Gastroesophageal sphincter (tissue), 4 donors: ENCODE results near the gene RNF4. TPM values are rescaled to one million over a fixed set of nuclear protein-coding genes. Genes with fewer than 3 reads are reported as not detected.
"Not testable (repeated sequence)": the region's sequence is repeated elsewhere in the genome, so short reads cannot be mapped to it uniquely, and the experiment has no call there.

Experiments
- ATAC-seq: fragments of 150-250 bp; one replicate; pipeline ENCODE4 v1.9.1; 2016; ENCODE audit warnings: mild to moderate bottlenecking, moderate library complexity
- H3K27ac ChIP-seq, 4 donors: fragments of 200-600 bp; sonication (generic) in 3 of 4; 1 replicate in 3 of 4; 2 replicates in 1 of 4; pipeline ENCODE4 v1.5.1; 2016 to 2019
- H3K27me3 ChIP-seq: fragments of 200-600 bp; sonication (generic); one replicate; pipeline ENCODE4 v1.5.1; 2019
- H3K36me3 ChIP-seq, 2 donors: fragments of 200-600 bp; sonication (generic); one replicate each; pipeline ENCODE4 v1.5.1; 2019; ENCODE audit warnings: control low read depth in 1 of 2
- H3K4me1 ChIP-seq, 3 donors: fragments of 200-600 bp; sonication (generic); 1 replicate in 2 of 3; 2 replicates in 1 of 3; pipeline ENCODE4 v1.5.1; 2016 to 2019; ENCODE audit warnings: control low read depth in 2 of 3
- H3K4me3 ChIP-seq, 2 donors: fragments of 200-600 bp; sonication (generic); one replicate each; pipeline ENCODE4 v1.5.1; 2019; ENCODE audit warnings: mild to moderate bottlenecking in 1 of 2, moderate library complexity in 1 of 2
- H3K9me3 ChIP-seq, 3 donors: fragments of 200-600 bp; sonication (generic); one replicate each; pipeline ENCODE4 v1.5.1; 2017 to 2019; ENCODE audit warnings: control low read depth in 2 of 3
- EP300 ChIP-seq: sonication (generic); formaldehyde crosslinking; IDR thresholded peaks from one replicate; pipeline ENCODE4 v1.6.1; 2017; ENCODE audit warnings: antibody characterized with exemption, mild to moderate bottlenecking
- POLR2A ChIP-seq, 2 donors: fragments of 450-650 bp; IDR thresholded peaks; one replicate each; pipeline ENCODE4 v1.6.1; 2017; ENCODE audit warnings: antibody characterized with exemption in 2 of 2, mild to moderate bottlenecking in 2 of 2, moderate library complexity in 1 of 2
- POLR2AphosphoS5 ChIP-seq: sonication (generic); formaldehyde crosslinking; IDR thresholded peaks from one replicate; pipeline ENCODE4 v1.6.1; 2017; ENCODE audit warnings: antibody characterized with exemption
- WGBS, 2 donors: methylation state at CpG; one replicate each; pipeline ENCODE4 v1.1.5; 2018; ENCODE audit warnings: low coverage in 1 of 2; 5-methylcytosine and 5-hydroxymethylcytosine counted together
- total RNA-seq, 4 donors: library from RNA; depleted of rRNA; stranded (reverse); fragments of >200 nt; gene quantifications; one replicate each; pipeline ENCODE4 v1.1.0, GENCODE V29; 2016
- TF ChIP-seq, protein P1 (sequence below), 4 experiments: fragments of 200-600 bp in 2 of 4; fragments of 450-650 bp in 2 of 4; sonication (generic) in 1 of 4; IDR thresholded peaks; one replicate each; pipeline ENCODE4 v1.5.1; 2017 to 2019; ENCODE audit warnings: antibody characterized with exemption in 4 of 4, mild to moderate bottlenecking in 2 of 4, moderate library complexity in 2 of 4

RNF4 gene
- total RNA-seq, 4 donors from 2014 or later, result 30.2 to 64.3 (median 43.1) TPM

DNA sequence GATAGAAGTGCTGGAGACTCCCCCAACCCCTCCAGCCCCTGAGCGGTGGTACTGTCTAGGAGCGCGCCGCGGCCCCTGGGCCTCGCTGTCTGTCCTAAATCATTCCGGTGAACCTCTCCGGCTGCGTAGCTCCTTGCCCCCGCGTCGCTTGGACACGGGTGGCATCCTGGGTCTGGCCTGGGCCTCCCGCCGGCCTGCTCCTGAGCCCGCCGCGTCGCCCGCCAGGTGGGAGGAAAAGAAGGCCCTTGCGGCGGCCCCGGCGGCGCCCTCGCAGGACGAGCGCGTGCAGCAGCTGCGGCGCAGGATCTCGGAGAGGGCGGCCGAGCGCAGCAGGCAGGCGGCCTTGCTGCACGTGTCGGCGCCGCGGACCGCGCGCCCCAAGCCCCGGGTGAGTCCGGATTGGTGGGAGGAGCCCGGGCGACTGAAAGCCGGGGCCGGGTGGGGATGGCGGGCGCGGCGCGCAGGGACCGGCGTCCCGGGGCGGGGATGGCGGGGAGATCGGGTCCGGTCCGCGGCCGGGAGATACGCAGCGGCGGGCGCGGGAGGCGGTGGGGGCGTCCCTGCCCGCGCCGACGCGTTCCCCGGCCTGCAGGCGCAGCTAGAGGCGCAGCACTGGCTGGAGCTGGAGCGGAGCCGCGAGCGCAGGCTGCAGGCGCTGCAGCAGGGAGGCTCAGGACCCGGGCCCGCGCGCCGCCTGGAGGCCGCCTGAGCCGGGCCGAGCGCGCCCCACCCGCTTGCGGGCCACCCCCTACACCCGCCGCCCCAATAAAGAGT is 6.5 kb upstream of the RNF4 start:
- Histone ChIP-seq H3K4me1 (peaks cover 0 to 27% (median 11%) of the 10 kb centered on the region in 3 donors), H3K36me3 (no peaks in the 10 kb centered on the region), H3K27ac (peak overlapping the region in 3 of 4 donors; percentile 77 to 83 (median 82)), H3K9me3 (no peaks in the 10 kb centered on the region), H3K4me3 (peak overlapping the region; percentile 44 to 69), H3K27me3 (peaks cover 8% of the 10 kb centered on the region)
- WGBS, 2 donors, result 17 to 71% methylated on average over 6 to 14 of the region's 99 CpGs
- TF ChIP-seq, protein P1, sequence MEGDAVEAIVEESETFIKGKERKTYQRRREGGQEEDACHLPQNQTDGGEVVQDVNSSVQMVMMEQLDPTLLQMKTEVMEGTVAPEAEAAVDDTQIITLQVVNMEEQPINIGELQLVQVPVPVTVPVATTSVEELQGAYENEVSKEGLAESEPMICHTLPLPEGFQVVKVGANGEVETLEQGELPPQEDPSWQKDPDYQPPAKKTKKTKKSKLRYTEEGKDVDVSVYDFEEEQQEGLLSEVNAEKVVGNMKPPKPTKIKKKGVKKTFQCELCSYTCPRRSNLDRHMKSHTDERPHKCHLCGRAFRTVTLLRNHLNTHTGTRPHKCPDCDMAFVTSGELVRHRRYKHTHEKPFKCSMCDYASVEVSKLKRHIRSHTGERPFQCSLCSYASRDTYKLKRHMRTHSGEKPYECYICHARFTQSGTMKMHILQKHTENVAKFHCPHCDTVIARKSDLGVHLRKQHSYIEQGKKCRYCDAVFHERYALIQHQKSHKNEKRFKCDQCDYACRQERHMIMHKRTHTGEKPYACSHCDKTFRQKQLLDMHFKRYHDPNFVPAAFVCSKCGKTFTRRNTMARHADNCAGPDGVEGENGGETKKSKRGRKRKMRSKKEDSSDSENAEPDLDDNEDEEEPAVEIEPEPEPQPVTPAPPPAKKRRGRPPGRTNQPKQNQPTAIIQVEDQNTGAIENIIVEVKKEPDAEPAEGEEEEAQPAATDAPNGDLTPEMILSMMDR (IDR thresholded peaks at IDR 0.05), result peak in 3 of 4 experiments; percentile 54 to 82 (median 57)
- no peak for TF ChIP-seq POLR2A (IDR thresholded peaks at IDR 0.05)
- no peak for TF ChIP-seq POLR2AphosphoS5
- no peak for TF ChIP-seq EP300
- peak; percentile 95 for ATAC-seq

DNA sequence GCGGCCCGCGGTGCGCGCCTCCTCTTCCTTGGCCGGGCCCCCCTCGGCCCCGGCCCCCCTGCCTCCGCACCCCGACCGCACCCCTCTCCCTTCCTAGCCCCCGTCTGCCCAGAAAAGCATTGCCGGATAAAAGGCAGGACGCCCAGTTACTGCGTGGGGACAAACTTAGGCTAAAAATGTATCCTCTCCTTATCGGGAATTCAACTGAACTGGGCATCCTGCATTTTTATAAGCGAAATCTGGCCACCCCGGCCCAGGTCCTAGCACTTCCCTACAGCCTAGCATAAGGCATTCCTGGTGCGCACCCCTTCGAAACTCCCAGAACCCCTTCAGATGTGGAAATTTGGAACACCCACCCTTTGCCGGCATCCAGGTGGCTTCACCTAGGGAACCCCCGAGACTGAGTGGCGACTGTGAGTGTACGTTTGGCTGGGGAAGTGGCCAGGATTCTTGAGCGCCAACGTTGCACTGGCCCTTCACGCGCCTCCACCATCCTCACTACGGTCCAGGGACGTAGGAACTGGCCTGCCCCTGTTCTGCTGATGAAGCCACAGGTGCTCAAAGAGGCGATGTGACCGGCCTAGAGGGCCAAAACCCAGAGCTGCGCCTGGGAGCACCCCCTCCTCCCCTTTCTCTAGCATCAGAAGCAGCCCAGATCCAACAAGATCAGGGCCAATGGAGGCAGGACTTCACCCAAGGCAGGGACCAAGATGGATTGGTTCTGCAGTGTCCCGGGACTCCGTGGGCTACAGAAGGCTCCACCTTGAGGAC is 5.7 kb upstream of the RNF4 start:
- Histone ChIP-seq H3K36me3 (no peaks in the 10 kb centered on the region), H3K27me3 (peaks cover 8% of the 10 kb centered on the region), H3K4me1 (peaks cover 0 to 35% (median 14%) of the 10 kb centered on the region in 3 donors), H3K9me3 (no peaks in the 10 kb centered on the region), H3K27ac (peak overlapping the region in 3 of 4 donors; percentile 77 to 83 (median 82)), H3K4me3 (peak overlapping the region; percentile 44 to 69)
- TF ChIP-seq POLR2A (IDR thresholded peaks at IDR 0.05) (no peak), POLR2AphosphoS5 (no peak), EP300 (no peak)
- TF ChIP-seq, protein P1 (IDR thresholded peaks at IDR 0.05), result no peak
- 0 to 46% methylated on average over 4 to 9 of the region's 35 CpGs for WGBS, 2 donors
- no peak for ATAC-seq

GRCh38 chr4:2465032-2465431 is 3.9 kb upstream of the RNF4 start:
- no peak overlapping the region for H3K27ac ChIP-seq
- no peaks in the 10 kb centered on the region for H3K36me3 ChIP-seq
- no peak overlapping the region for H3K4me3 ChIP-seq
- no peak for ATAC-seq
- 100% methylated on average over 1 of the region's 6 CpGs; no CpG with 5 or more reads in 1 of the 2 donors for WGBS, 2 donors
- peaks cover 0 to 41% (median 17%) of the 10 kb centered on the region in 3 donors for H3K4me1 ChIP-seq
- TF ChIP-seq, protein P1 (IDR thresholded peaks at IDR 0.05), result no peak
- no peak for TF ChIP-seq POLR2AphosphoS5
- no peak for TF ChIP-seq EP300
- TF ChIP-seq POLR2A (IDR thresholded peaks at IDR 0.05), result no peak
- no peaks in the 10 kb centered on the region for H3K27me3 ChIP-seq
- no peaks in the 10 kb centered on the region for H3K9me3 ChIP-seq

DNA sequence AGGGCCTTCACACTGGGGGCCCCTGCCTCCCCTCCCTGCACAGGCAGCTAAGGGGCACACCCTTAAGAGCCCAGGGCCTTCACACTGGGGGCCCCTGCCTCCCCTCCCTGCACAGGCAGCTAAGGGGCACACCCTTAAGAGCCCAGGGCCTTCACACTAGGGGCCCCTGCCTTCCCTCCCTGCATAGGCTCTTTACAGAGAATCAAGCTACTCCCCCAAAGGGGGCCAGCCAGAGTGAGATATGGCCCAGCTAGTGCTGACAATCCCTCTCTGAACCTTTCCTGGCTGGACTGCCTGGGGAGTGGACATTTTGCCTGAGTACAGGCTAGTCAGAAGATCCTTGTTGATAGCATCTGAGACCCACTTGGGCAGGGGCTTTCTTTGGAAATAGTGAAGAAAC is 3.4 kb upstream of the RNF4 start:
- ATAC-seq, H3K36me3 ChIP-seq, H3K27ac ChIP-seq, H3K27me3 ChIP-seq, H3K9me3 ChIP-seq, H3K4me3 ChIP-seq: not testable (repeated sequence)
- peaks cover 0 to 46% (median 22%) of the 10 kb centered on the region in 3 donors for H3K4me1 ChIP-seq

DNA sequence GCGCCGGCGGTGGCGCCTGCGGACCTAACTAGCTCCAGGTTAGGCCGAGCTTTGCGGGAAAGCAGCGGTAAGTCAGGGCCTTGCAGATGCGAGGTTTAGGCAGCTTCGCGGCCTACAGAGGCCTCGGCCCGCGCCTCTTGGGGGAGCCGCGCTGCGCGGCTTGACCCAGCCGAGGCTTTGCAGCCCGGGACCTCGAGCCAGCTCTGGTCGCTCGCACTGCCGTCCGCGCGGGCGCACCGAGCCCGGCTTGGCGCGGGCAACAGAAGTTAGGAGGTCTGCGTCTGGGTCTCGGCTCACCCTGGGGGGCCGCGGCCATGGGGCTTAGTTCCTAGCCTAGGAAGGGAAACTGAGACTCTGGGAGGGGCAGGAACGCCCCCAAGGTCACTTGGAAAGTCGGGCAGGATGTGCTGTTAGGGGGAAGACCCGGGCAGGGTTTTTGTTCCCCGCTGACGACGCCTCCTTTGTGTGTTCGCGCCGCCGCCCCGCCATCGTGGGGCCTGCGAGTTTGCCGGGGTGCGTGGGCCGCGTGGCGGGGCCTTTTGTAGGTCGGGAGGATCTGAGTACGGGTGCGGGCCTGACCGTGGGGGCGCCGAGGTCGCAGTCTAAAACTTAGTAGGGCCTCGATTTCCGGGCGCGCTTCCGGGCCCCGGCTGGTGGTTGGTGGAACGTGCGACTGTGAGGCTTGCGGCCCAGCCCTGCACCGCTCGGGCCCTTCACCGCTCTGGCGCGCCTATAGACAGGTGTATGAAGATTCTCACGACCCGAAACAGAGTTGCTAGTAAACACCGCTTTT is 482 bp downstream of the RNF4 start:
- H3K9me3 ChIP-seq, result no peaks in the 10 kb centered on the region
- H3K27me3 ChIP-seq, result no peaks in the 10 kb centered on the region
- WGBS, 2 donors, result 0% methylated on average over 4 of the region's 78 CpGs; no CpG with 5 or more reads in 1 of the 2 donors
- peaks cover 0 to 48% (median 13%) of the 10 kb centered on the region in 3 donors for H3K4me1 ChIP-seq
- H3K27ac ChIP-seq, result peak overlapping the region; percentile 72 to 97 (median 94)
- peaks cover 0 to 26% of the 10 kb centered on the region in 2 donors for H3K36me3 ChIP-seq
- peak overlapping the region; percentile 88 to 89 for H3K4me3 ChIP-seq
- TF ChIP-seq, protein P1 (IDR thresholded peaks at IDR 0.05), result no peak
- TF ChIP-seq EP300 (no peak), POLR2A (IDR thresholded peaks at IDR 0.05) (no peak), POLR2AphosphoS5 (no peak)
- peak; percentile 40 for ATAC-seq
